ENCODE results near the gene PARVA. TPM values are rescaled to one million over a fixed set of nuclear protein-coding genes. Genes with fewer than 3 reads are reported as not detected.

Gene PARVA
- total RNA-seq, 1 donor from 2014 or later = 53.3 TPM

DNA sequence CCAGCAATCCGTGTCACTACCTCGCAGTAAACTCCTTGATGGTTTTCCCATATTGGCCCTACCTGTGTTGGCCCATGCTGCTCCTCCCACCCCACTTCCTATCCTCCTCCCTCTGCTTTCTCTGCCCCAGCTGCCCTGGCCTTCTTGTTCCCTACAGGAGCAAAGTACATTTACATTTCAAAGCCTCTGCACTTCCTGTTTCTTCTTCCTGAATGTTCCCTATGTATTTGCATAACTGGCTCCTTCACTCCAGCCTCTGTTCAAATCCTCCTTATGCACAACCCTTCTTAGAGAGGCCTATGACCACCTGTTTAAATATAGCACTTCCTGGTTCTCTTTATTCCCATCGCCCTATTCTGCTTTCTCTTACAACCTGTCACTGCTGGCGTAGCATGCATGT is 62.2 kb downstream of the PARVA start:
- H3K27ac Mint-ChIP-seq (ENCODE audit: unreplicated experiment) = no peak overlapping the region
- no peaks in the 10 kb centered on the region for H3K27me3 Mint-ChIP-seq (ENCODE audit: unreplicated experiment)
- peaks cover 27% of the 10 kb centered on the region for H3K36me3 Mint-ChIP-seq (ENCODE audit: low read depth, unreplicated experiment)
- H3K9me3 Mint-ChIP-seq (ENCODE audit: unreplicated experiment) = no peaks in the 10 kb centered on the region
- peaks cover 16% of the 10 kb centered on the region for H3K4me1 Mint-ChIP-seq (ENCODE audit: unreplicated experiment)
- no peak overlapping the region for H3K4me3 Mint-ChIP-seq (ENCODE audit: unreplicated experiment)
- no peak for DNase-seq (ENCODE audit: low spot score)
- TF ChIP-seq, protein P1, sequence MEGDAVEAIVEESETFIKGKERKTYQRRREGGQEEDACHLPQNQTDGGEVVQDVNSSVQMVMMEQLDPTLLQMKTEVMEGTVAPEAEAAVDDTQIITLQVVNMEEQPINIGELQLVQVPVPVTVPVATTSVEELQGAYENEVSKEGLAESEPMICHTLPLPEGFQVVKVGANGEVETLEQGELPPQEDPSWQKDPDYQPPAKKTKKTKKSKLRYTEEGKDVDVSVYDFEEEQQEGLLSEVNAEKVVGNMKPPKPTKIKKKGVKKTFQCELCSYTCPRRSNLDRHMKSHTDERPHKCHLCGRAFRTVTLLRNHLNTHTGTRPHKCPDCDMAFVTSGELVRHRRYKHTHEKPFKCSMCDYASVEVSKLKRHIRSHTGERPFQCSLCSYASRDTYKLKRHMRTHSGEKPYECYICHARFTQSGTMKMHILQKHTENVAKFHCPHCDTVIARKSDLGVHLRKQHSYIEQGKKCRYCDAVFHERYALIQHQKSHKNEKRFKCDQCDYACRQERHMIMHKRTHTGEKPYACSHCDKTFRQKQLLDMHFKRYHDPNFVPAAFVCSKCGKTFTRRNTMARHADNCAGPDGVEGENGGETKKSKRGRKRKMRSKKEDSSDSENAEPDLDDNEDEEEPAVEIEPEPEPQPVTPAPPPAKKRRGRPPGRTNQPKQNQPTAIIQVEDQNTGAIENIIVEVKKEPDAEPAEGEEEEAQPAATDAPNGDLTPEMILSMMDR (IDR thresholded peaks at IDR 0.05; ENCODE audit: unreplicated experiment) = no peak

DNA sequence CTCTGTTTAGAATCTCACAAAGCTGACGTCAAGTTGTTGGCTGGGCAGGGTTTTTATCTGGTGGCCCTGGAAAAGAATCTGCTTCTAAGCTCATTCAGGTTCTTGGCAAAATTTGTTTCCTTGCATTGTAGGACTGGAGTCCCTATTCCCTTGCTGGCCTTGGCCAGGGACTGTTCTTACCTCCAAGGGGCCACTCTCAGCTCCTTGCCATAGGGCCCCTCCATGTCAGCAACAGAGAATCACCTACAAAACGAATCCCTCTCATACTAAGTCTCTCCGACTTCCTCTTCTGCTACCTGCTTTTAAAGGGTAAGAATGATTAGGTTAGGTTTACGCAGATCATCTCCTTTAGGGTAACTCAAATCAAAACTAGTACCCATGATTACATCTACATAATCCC is 63.2 kb downstream of the PARVA start:
- no peak for DNase-seq (ENCODE audit: low spot score)
- peaks cover 32% of the 10 kb centered on the region for H3K36me3 Mint-ChIP-seq (ENCODE audit: low read depth, unreplicated experiment)
- peaks cover 3% of the 10 kb centered on the region for H3K27me3 Mint-ChIP-seq (ENCODE audit: unreplicated experiment)
- peaks cover 16% of the 10 kb centered on the region for H3K4me1 Mint-ChIP-seq (ENCODE audit: unreplicated experiment)
- H3K27ac Mint-ChIP-seq (ENCODE audit: unreplicated experiment) = no peak overlapping the region
- TF ChIP-seq, protein P1 (IDR thresholded peaks at IDR 0.05; ENCODE audit: unreplicated experiment) = no peak
- H3K4me3 Mint-ChIP-seq (ENCODE audit: unreplicated experiment) = no peak overlapping the region
- no peaks in the 10 kb centered on the region for H3K9me3 Mint-ChIP-seq (ENCODE audit: unreplicated experiment)

DNA sequence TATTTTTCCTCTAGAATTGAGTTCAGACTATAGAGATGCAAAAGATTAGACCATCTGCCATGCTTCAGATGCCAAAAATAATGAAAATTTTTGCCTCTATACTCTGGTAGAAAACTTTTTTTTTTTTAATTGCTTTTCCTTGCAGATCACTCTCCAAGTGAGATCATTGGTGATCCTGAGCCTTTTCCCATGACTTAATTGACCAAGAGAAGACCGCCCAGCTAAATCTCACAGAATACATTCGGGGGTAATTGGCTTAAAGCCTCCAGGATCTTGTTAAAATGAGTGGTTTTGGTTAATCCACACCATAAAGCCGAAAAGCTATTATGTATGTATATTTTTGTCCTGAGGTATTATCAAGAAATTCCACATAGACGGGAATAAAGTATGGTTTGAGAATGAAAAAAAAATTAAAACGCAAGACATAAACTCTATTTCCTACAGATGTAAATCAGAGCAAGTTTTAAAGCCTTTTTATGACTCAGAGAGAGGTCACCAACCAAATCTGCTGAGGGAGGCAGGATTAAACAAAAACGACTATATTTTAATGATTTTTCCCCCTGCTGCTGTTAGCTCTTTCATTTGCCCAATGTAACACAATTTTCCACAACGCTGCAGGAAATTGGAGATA is 64.0 kb downstream of the PARVA start:
- no peak for DNase-seq (ENCODE audit: low spot score)
- peaks cover 15% of the 10 kb centered on the region for H3K4me1 Mint-ChIP-seq (ENCODE audit: unreplicated experiment)

DNA sequence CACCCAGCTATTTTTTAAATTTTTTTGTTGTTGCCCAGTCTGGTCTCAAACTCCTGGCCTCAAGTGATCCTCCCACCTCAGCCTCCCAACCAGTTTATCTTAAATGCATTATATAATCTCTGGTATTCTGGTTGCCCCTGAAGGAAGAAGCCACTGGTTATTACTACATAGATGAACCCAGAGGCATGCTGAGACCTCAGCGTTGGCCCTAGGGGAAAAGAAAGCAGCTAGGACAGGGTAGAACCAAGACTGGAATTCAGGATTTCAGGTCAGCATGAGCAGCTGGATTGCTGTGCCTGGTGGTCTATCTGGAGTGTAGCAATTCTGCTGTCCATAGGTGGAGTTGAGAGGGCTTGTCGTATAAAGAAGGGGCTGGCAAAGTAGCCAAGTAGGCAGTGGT is 67.2 kb downstream of the PARVA start:
- Mint-ChIP-seq H3K27me3 (ENCODE audit: unreplicated experiment) (peaks cover 6% of the 10 kb centered on the region), H3K36me3 (ENCODE audit: low read depth, unreplicated experiment) (peaks cover 32% of the 10 kb centered on the region), H3K9me3 (ENCODE audit: unreplicated experiment) (no peaks in the 10 kb centered on the region), H3K27ac (ENCODE audit: unreplicated experiment) (no peak overlapping the region), H3K4me1 (ENCODE audit: unreplicated experiment) (peaks cover 3% of the 10 kb centered on the region), H3K4me3 (ENCODE audit: unreplicated experiment) (peak overlapping the region; percentile 35)
- TF ChIP-seq, protein P1 (IDR thresholded peaks at IDR 0.05; ENCODE audit: unreplicated experiment) = no peak
- no peak for DNase-seq (ENCODE audit: low spot score)

More for the DNA sequence above, 64.0 kb downstream of the PARVA start:
- Mint-ChIP-seq H3K4me3 (ENCODE audit: unreplicated experiment) (no peak overlapping the region), H3K9me3 (ENCODE audit: unreplicated experiment) (no peaks in the 10 kb centered on the region), H3K27ac (ENCODE audit: unreplicated experiment) (no peak overlapping the region), H3K36me3 (ENCODE audit: low read depth, unreplicated experiment) (peaks cover 32% of the 10 kb centered on the region), H3K27me3 (ENCODE audit: unreplicated experiment) (peaks cover 3% of the 10 kb centered on the region)
- TF ChIP-seq, protein P1 (IDR thresholded peaks at IDR 0.05; ENCODE audit: unreplicated experiment) = no peak

DNA sequence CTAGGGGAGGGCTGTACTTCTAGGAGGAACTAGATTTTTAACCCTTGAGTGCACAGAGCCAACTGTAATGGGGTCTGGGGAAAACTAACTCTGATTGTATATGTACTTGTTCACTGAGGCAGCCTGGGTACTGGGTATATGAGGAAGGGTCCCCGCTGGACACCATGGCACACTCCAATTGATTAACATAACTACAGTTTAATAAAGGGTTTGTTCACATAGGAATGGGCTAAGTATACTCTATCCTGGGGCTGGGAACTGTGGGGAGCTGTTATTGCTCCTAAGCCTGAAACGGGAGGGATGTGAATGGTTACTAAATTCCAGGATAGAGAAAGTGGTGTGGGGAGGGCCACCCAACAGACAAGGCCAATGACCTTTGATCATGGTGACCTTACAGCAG is 67.6 kb downstream of the PARVA start:
- H3K36me3 Mint-ChIP-seq (ENCODE audit: low read depth, unreplicated experiment) = peaks cover 28% of the 10 kb centered on the region
- no peaks in the 10 kb centered on the region for H3K4me1 Mint-ChIP-seq (ENCODE audit: unreplicated experiment)
- TF ChIP-seq, protein P1 (IDR thresholded peaks at IDR 0.05; ENCODE audit: unreplicated experiment) = no peak
- H3K9me3 Mint-ChIP-seq (ENCODE audit: unreplicated experiment) = no peaks in the 10 kb centered on the region
- no peak for DNase-seq (ENCODE audit: low spot score)
- no peak overlapping the region for H3K27ac Mint-ChIP-seq (ENCODE audit: unreplicated experiment)
- H3K27me3 Mint-ChIP-seq (ENCODE audit: unreplicated experiment) = peaks cover 6% of the 10 kb centered on the region
- H3K4me3 Mint-ChIP-seq (ENCODE audit: unreplicated experiment) = no peak overlapping the region

Data from endothelial cell (in vitro differentiated cells).